Bronchial epithelial cell (primary cell): ENCODE measurements around the gene SCAMP5. TPM values are rescaled to one million over a fixed set of nuclear protein-coding genes. Genes with fewer than 3 reads are reported as not detected.

ENCODE experiments used
- DNase-seq: peaks from one replicate; pipeline ENCODE4 v3.0.0-alpha.2; 2010; ENCODE audit warnings: low read depth
- FAIRE-seq: peaks from 2 replicates; lab custom pipeline; 2011; peaks lifted over from hg19 to GRCh38; lab: Jason Lieb, UNC
- H3K27me3 ChIP-seq: 2 replicates; pipeline ENCODE4 v1.5.1; 2011; ENCODE audit warnings: low read length; ENCODE audit not compliant: control insufficient read depth, insufficient read depth
- H3K36me3 ChIP-seq: 2 replicates; pipeline ENCODE4 v1.5.1; 2011; ENCODE audit warnings: low read length; ENCODE audit not compliant: control insufficient read depth, insufficient read depth
- H3K4me3 ChIP-seq: 2 replicates; pipeline ENCODE4 v1.5.1; 2011; ENCODE audit warnings: mild to moderate bottlenecking, low read depth, low read length, control low read depth
- total RNA-seq: library from RNA; depleted of rRNA; stranded (reverse); fragments of >200 nt; gene quantifications from 2 replicates; pipeline ENCODE4 v1.2.1, GENCODE V29; 2014
- TF ChIP-seq, protein P1 (sequence below): IDR thresholded peaks from 2 replicates; pipeline ENCODE4 v1.5.1; 2011; ENCODE audit warnings: mild to moderate bottlenecking, moderate library complexity, low read length, control low read depth, inconsistent platforms; ENCODE audit not compliant: insufficient read depth, severe bottlenecking

Gene SCAMP5
- total RNA-seq, 1 donor from 2014 or later = 1.3 TPM

DNA sequence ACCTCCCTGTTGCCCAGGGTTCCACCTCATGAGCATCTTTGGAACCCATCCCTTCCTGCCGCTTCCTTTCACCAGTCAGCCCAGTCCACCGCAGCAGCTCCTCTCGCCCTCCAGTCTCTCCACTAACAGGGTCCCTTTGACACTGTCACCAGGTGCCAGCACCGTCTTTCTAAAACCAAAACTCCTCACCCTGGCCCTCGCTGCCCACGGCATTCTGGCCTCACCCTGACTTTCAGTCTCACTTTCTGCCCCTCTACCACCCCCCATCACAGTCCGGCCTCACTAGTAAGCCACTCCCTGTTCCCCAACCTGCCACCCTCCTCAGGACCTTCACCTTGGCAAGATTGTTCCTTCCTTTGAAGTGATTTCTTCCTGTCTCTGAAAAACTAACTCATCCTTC, 32.2 kb downstream of the SCAMP5 start:
- TF ChIP-seq, protein P1, sequence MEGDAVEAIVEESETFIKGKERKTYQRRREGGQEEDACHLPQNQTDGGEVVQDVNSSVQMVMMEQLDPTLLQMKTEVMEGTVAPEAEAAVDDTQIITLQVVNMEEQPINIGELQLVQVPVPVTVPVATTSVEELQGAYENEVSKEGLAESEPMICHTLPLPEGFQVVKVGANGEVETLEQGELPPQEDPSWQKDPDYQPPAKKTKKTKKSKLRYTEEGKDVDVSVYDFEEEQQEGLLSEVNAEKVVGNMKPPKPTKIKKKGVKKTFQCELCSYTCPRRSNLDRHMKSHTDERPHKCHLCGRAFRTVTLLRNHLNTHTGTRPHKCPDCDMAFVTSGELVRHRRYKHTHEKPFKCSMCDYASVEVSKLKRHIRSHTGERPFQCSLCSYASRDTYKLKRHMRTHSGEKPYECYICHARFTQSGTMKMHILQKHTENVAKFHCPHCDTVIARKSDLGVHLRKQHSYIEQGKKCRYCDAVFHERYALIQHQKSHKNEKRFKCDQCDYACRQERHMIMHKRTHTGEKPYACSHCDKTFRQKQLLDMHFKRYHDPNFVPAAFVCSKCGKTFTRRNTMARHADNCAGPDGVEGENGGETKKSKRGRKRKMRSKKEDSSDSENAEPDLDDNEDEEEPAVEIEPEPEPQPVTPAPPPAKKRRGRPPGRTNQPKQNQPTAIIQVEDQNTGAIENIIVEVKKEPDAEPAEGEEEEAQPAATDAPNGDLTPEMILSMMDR = no peak
- no peak overlapping the region for H3K4me3 ChIP-seq
- DNase-seq (no peak), FAIRE-seq (no peak)
- no peaks in the 10 kb centered on the region for H3K27me3 ChIP-seq
- H3K36me3 ChIP-seq = no peaks in the 10 kb centered on the region

DNA sequence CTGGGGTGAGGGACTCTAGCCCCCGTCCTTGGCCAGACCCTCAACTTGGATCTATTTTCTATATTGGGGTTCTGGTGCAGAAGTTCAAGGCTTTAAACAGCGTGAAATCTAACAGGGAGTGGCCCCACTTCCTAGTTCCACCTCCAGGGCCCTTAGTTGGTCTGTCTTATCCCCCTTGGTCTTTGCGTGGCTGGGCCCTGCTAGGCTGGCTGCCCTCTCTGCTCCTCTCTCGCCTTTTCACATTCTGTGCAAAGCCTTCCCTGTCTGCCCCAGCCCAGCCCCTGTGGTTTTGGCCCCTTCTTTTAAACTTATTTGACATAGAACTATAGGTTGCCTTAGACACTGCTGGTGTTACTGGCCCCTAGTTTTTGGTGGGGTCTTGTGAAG, 33.6 kb downstream of the SCAMP5 start:
- no peak for FAIRE-seq
- H3K36me3 ChIP-seq = no peaks in the 10 kb centered on the region
- no peak for DNase-seq
- no peaks in the 10 kb centered on the region for H3K27me3 ChIP-seq
- TF ChIP-seq, protein P1 = no peak
- H3K4me3 ChIP-seq = no peak overlapping the region

DNA sequence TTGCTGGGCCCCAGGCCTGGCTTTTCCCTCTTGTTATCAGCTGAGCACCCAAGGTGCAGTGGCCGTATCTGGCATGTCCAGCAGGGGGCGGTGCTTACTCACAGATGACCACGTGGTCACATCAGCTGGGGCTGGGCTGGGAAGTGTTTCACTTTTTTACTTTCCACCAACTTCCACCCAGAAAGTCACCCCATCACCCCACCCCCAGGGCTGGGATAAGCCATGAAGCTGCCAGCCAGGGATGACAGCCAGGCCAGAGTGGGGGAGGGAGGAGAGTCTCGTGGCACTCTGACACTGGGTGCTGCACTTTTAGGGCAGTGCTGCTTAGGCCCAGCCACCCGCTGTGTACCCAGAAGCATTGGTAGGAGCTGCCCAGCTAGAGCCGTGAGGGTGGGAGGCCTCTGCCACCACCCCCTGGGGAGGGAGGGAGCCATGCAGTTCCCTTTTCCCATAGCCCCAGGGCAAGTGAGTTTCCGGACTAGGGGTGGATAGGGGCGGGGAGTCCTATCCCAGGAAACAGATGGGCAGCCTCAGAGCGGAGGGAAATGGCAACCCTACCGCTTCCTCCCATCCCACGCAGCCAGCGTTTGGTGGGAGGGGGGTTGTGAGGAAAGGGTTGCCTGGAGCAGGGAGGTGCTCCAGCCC, 34.1 kb downstream of the SCAMP5 start:
- TF ChIP-seq, protein P1 = peak; percentile 92
- no peak for FAIRE-seq
- no peaks in the 10 kb centered on the region for H3K27me3 ChIP-seq
- DNase-seq = peak; percentile 61
- H3K4me3 ChIP-seq = no peak overlapping the region
- no peaks in the 10 kb centered on the region for H3K36me3 ChIP-seq

DNA sequence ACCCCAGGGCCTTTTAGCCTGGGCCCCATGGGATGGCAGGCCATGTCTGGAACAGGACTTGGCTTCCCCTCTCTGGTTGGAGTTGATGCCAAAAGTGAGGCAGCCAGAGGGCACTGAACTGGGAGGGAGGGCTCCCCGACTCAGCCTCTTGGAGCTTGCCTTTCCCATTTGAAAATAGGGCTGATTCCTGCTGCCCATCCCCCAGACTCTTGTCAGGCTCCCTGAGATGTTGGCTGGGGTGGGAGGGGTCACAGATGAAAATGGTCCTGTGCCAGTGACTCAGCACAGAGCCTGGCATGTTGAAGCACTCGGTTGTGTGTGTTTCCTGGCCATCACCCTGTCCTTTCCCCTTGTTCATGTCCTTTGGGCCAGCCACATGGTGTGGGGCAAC, 34.7 kb downstream of the SCAMP5 start:
- H3K27me3 ChIP-seq = no peaks in the 10 kb centered on the region
- TF ChIP-seq, protein P1 = no peak
- FAIRE-seq (no peak), DNase-seq (peak; percentile 12)
- no peak overlapping the region for H3K4me3 ChIP-seq
- no peaks in the 10 kb centered on the region for H3K36me3 ChIP-seq

DNA sequence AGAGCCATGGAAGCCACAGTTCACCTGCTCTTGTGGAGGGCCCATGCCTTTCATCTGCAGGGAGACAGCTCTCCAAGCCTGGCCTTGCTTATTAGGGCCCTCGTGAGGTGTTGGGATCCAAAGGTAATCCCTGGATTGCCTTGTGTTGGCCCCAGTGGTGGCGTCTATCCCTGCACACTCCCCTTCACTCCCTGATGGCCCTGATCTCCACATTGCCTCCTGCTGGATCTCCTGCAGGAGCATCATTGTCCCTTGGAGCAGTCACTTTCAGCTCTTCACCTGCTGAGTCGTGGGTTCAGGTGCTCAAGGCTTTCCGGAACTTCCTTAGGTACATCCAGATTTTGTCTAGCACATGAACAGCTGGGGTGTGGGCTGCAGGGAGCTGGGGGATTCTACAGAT, 35.1 kb downstream of the SCAMP5 start:
- FAIRE-seq = no peak
- TF ChIP-seq, protein P1 = no peak
- H3K27me3 ChIP-seq = no peaks in the 10 kb centered on the region
- H3K4me3 ChIP-seq = no peak overlapping the region
- DNase-seq = no peak
- H3K36me3 ChIP-seq = no peaks in the 10 kb centered on the region

DNA sequence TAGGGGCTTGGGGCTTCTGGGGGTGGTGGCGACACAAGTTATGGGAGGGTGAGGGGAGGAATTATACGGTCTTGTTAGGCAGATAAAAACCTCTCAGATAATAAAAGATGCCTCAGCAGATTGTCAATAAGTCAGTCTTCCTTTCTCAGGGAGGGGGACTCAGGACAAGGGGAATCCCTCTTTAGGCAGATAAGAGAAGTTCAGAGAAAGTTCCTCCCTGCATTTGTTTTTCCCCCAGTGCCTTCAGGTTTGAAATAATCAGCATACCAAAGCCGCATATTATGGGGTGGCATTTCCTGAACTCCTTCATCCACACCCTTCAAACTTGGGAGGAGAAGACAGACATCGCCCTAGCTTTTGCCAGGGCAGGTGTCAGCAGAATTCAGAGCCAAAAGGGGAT, 36.5 kb downstream of the SCAMP5 start:
- TF ChIP-seq, protein P1 = no peak
- FAIRE-seq = no peak
- Histone ChIP-seq H3K27me3 (no peaks in the 10 kb centered on the region), H3K36me3 (no peaks in the 10 kb centered on the region), H3K4me3 (no peak overlapping the region)
- DNase-seq = peak; percentile 15
